Neuronal stem cell (in vitro differentiated cells): ENCODE results near the gene PIK3R2.

Experiments
- DNase-seq: peaks from one replicate; pipeline ENCODE4 v3.0.0-alpha.2; 2013; ENCODE audit warnings: low spot score
- H2AFZ ChIP-seq: one replicate; pipeline ENCODE4 v1.6.1; 2013; ENCODE audit warnings: mild to moderate bottlenecking, low read length, inconsistent platforms
- H2AK5ac ChIP-seq: 2 replicates; pipeline ENCODE4 v1.6.1; 2013; ENCODE audit warnings: low read depth, mild to moderate bottlenecking, inconsistent platforms, low read length, moderate library complexity, mixed read lengths
- H2BK120ac ChIP-seq: 2 replicates; pipeline ENCODE4 v1.6.1; 2013; ENCODE audit warnings: low read depth, mild to moderate bottlenecking, inconsistent platforms, low read length, moderate library complexity, mixed read lengths
- H2BK12ac ChIP-seq: one replicate; pipeline ENCODE4 v1.6.1; 2013; ENCODE audit warnings: low read length, inconsistent platforms
- H2BK15ac ChIP-seq: 2 replicates; pipeline ENCODE4 v1.6.1; 2013; ENCODE audit warnings: mild to moderate bottlenecking, low read length, inconsistent platforms, mixed read lengths
- H2BK5ac ChIP-seq: one replicate; pipeline ENCODE4 v1.6.1; 2013; ENCODE audit warnings: inconsistent platforms, mild to moderate bottlenecking, low read length, moderate library complexity
- H3K14ac ChIP-seq: one replicate; pipeline ENCODE4 v1.6.1; 2013; ENCODE audit warnings: low read length, inconsistent platforms
- H3K18ac ChIP-seq: 2 replicates; pipeline ENCODE4 v1.6.1; 2013; ENCODE audit warnings: low read length, inconsistent platforms
- H3K23ac ChIP-seq: 2 replicates; pipeline ENCODE4 v1.6.1; 2013; ENCODE audit warnings: low read depth, mild to moderate bottlenecking, mixed read lengths, low read length, inconsistent platforms; ENCODE audit not compliant: poor library complexity
- H3K27ac ChIP-seq: replicated peaks from 3 replicates; pipeline ENCODE4 v1.5.1; 2013; ENCODE audit warnings: low read length, inconsistent platforms
- H3K27me3 ChIP-seq, 3 experiments: 2 replicates each; pipeline ENCODE4 v1.6.1; 2013; ENCODE audit warnings: low read length in 3 of 3, mild to moderate bottlenecking in 2 of 3, inconsistent platforms in 1 of 3, low read depth in 1 of 3, mixed read lengths in 1 of 3, moderate library complexity in 1 of 3; ENCODE audit not compliant: control insufficient read depth in 3 of 3, insufficient read depth in 3 of 3
- H3K36me3 ChIP-seq, 2 donors: replicated peaks in 1 of 2; 2 replicates each; pipeline ENCODE4 v1.6.1; 2013; ENCODE audit warnings: low read length in 2 of 2; ENCODE audit not compliant: control insufficient read depth in 2 of 2, insufficient read depth in 2 of 2
- H3K4ac ChIP-seq: 2 replicates; pipeline ENCODE4 v1.6.1; 2013; ENCODE audit warnings: inconsistent platforms, mild to moderate bottlenecking, low read length, moderate library complexity
- H3K4me1 ChIP-seq, 2 donors: 1 replicate in 1 of 2; 2 replicates in 1 of 2; pipeline ENCODE4 v1.6.1; 2013; ENCODE audit warnings: low read length in 2 of 2, low read depth in 1 of 2; ENCODE audit not compliant: control insufficient read depth in 2 of 2, insufficient read depth in 1 of 2
- H3K4me2 ChIP-seq: one replicate; pipeline ENCODE4 v1.6.1; 2013; ENCODE audit warnings: mild to moderate bottlenecking, low read length, inconsistent platforms; ENCODE audit not compliant: insufficient read depth, poor library complexity, severe bottlenecking
- H3K4me3 ChIP-seq, 2 donors: 2 replicates each; pipeline ENCODE4 v1.5.1; 2013; ENCODE audit warnings: low read length in 2 of 2, mild to moderate bottlenecking in 2 of 2, inconsistent platforms in 1 of 2, moderate library complexity in 1 of 2
- H3K79me1 ChIP-seq: one replicate; pipeline ENCODE4 v1.6.1; 2013; ENCODE audit warnings: low read depth, mild to moderate bottlenecking, inconsistent platforms, low read length, moderate library complexity
- H3K9ac ChIP-seq: one replicate; pipeline ENCODE4 v1.6.1; 2013; ENCODE audit warnings: mild to moderate bottlenecking, low read depth, low read length, inconsistent platforms; ENCODE audit not compliant: poor library complexity
- H3K9me3 ChIP-seq, 2 donors: replicated peaks in 1 of 2; 2 replicates each; pipeline versions ENCODE3 to v1.6.1; 2013; ENCODE audit warnings: low read length in 2 of 2, mild to moderate bottlenecking in 2 of 2, inconsistent platforms in 1 of 2, low read depth in 1 of 2, mixed read lengths in 1 of 2, moderate library complexity in 1 of 2; ENCODE audit not compliant: control insufficient read depth in 2 of 2, insufficient read depth in 1 of 2
- H4K8ac ChIP-seq: one replicate; pipeline ENCODE4 v1.6.1; 2013; ENCODE audit warnings: low read depth, mild to moderate bottlenecking, inconsistent platforms, low read length, moderate library complexity
- H4K91ac ChIP-seq: one replicate; pipeline ENCODE4 v1.6.1; 2013; ENCODE audit warnings: low read length, low read depth, mild to moderate bottlenecking, inconsistent platforms; ENCODE audit not compliant: poor library complexity
- WGBS, 2 donors: extraction: QIAGEN DNeasy Blood & Tissue Kit; methylation state at CpG; one replicate each; pipeline ENCODE4 v1.1.7; 2013; ENCODE audit warnings: missing lambda C conversion rate in 2 of 2, mixed read lengths in 1 of 2; ENCODE audit not compliant: insufficient read length in 2 of 2, insufficient replicate concordance in 1 of 2; ENCODE audit errors: extremely low coverage in 2 of 2; 5-methylcytosine and 5-hydroxymethylcytosine counted together

Gene PIK3R2

DNA sequence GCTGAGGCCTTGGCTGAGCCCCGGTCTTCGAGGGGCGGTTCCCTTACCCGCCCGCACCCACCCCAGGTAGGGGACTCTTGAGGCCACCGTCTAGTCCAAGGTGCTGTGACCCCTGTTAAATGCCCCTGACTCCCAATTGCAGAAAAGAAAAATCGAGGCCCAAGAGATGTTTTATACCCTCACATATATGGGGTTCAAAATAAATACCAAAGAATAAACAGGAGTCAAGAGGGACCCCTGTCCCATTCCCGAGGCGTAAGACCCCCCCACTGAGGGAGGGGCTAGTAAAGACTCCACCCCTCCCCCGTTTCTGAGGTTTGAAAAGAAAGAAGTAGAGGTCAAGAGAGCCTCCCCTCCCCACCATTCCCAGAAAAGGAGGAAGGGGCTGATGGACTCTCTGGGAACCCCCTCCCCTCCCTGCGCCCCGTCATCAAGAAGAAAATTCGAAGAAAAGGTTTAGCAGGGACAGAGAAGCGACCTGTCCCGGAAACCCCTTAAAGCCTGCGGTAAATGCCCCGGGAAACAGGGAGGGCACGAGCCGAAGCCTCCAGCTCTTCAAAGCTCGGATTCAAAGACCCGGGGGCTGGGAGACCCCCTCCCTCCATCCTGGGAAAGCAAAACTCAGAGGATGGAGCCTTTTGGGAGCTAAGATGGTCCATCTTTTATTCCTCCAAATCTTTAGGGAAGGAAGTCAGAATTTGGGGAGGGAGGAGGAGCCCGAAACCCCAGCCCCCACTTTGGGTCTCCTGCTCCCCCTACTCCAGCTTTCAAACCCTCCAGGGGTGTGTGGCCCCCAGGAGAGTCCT is 51.6 kb downstream of the PIK3R2 start:
- H3K4me2 ChIP-seq: peak overlapping the region; percentile 78
- peaks cover 0 to 9% of the 10 kb centered on the region in 2 donors for H3K36me3 ChIP-seq
- H2BK5ac ChIP-seq: peak overlapping the region; percentile 90
- no peak overlapping the region for H3K23ac ChIP-seq
- no peak overlapping the region for H4K91ac ChIP-seq
- peak overlapping the region; percentile 63 for H2AK5ac ChIP-seq
- no peak overlapping the region for H4K8ac ChIP-seq
- DNase-seq: peak; percentile 90
- peak overlapping the region; percentile 86 for H2AFZ ChIP-seq
- no peak overlapping the region for H3K4ac ChIP-seq
- H2BK15ac ChIP-seq: peak overlapping the region; percentile 58
- peaks cover 15% of the 10 kb centered on the region in 2 donors for H3K4me1 ChIP-seq
- H3K79me1 ChIP-seq: peaks cover 5% of the 10 kb centered on the region
- H3K14ac ChIP-seq: no peak overlapping the region
- peaks cover 0 to 18% (median 6%) of the 10 kb centered on the region in 3 experiments for H3K27me3 ChIP-seq
- no peak overlapping the region for H3K9ac ChIP-seq
- peak overlapping the region; percentile 92 for H3K18ac ChIP-seq
- H3K9me3 ChIP-seq: peaks cover 0 to 2% of the 10 kb centered on the region in 2 donors
- H2BK12ac ChIP-seq: no peak overlapping the region
- WGBS, 2 donors: no CpG with 5 or more reads among the region's 22 CpGs
- no peak overlapping the region for H2BK120ac ChIP-seq
- peak overlapping the region; percentile 95 for H3K27ac ChIP-seq
- H3K4me3 ChIP-seq: peak overlapping the region; percentile 51 to 79

DNA sequence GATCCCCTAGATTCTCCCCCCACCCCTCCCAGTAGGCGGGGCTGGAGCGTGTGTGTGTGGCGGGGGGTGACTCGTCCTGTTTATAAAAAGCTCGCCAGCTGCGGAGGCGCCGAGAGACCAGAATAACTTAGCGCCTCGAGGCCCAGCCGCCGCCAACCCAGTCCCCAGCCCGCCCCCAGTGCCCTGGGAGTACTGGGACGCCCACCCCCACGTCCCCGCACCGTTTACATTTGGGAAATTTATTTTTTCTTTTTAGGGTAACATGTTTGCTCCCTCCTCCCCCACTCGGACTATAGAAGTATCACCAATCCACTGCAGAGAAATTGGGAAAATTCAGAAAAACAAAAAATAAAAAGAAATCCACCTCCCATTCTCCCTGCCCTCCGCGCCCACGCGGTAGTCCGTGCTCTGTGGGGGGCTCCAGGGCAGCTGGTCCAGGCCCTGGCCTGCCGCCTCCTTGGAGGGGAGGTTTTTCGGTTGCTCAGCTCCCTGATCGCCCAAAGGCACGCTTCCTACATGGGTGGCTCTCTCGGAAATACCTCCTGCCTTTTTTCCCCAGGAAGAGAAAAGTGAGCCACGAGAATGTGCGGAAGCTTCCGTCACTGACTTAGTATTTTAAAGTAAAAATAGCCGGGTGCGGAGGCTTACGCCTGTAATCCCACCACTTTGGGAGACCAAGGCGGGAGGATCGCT is 52.4 kb downstream of the PIK3R2 start:
- H3K4ac ChIP-seq: peak overlapping the region; percentile 76
- H4K91ac ChIP-seq: no peak overlapping the region
- H4K8ac ChIP-seq: no peak overlapping the region
- H3K27ac ChIP-seq: peak overlapping the region; percentile 95
- H3K4me1 ChIP-seq: peaks cover 15% of the 10 kb centered on the region in 2 donors
- H3K4me3 ChIP-seq: peak overlapping the region; percentile 51 to 79
- H3K27me3 ChIP-seq: peaks cover 0 to 18% (median 6%) of the 10 kb centered on the region in 3 experiments
- peaks cover 0 to 3% of the 10 kb centered on the region in 2 donors for H3K36me3 ChIP-seq
- peak overlapping the region; percentile 90 for H2BK5ac ChIP-seq
- H2BK120ac ChIP-seq: no peak overlapping the region
- WGBS, 2 donors: no CpG with 5 or more reads among the region's 36 CpGs
- H3K14ac ChIP-seq: no peak overlapping the region
- H2BK15ac ChIP-seq: no peak overlapping the region
- peaks cover 0 to 2% of the 10 kb centered on the region in 2 donors for H3K9me3 ChIP-seq
- H3K79me1 ChIP-seq: peaks cover 5% of the 10 kb centered on the region
- no peak overlapping the region for H2BK12ac ChIP-seq
- H2AK5ac ChIP-seq: peak overlapping the region; percentile 63
- peak overlapping the region; percentile 78 for H3K4me2 ChIP-seq
- no peak overlapping the region for H3K23ac ChIP-seq
- DNase-seq: no peak
- no peak overlapping the region for H3K9ac ChIP-seq
- H2AFZ ChIP-seq: peak overlapping the region; percentile 86
- peak overlapping the region; percentile 92 for H3K18ac ChIP-seq

DNA sequence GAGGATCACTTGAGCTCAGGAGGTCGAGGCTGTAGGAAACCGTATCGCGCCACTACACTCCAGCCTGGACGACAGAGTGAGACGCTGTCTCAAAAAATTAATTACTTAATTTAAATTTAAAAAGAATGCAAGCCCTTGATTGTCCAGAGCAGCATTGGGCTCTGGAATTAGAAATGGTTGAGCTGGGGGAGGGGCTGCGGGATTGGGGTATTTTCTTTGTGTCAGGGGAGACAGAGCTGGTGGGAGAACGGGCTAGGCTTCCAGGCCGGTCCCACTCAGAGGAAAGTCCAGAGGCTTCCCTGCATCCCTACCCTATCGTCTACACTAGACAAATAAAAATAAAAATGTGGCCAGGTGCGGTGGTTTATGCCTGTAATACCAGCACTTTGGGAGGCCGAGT is 53.1 kb downstream of the PIK3R2 start:
- H3K4me2 ChIP-seq: no peak overlapping the region
- H3K27ac ChIP-seq: no peak overlapping the region
- H3K79me1 ChIP-seq: peaks cover 5% of the 10 kb centered on the region
- DNase-seq: no peak
- H3K14ac ChIP-seq: no peak overlapping the region
- peak overlapping the region; percentile 56 for H2AK5ac ChIP-seq
- no peak overlapping the region for H3K4ac ChIP-seq
- peak overlapping the region; percentile 86 for H2AFZ ChIP-seq
- no peak overlapping the region for H3K18ac ChIP-seq
- peaks cover 0 to 2% of the 10 kb centered on the region in 2 donors for H3K9me3 ChIP-seq
- H3K27me3 ChIP-seq: peaks cover 0 to 18% (median 6%) of the 10 kb centered on the region in 3 experiments
- H3K4me3 ChIP-seq: peak overlapping the region in 1 of 2 donors; percentile 51
- no peak overlapping the region for H2BK120ac ChIP-seq
- H2BK15ac ChIP-seq: peak overlapping the region; percentile 67
- no peak overlapping the region for H4K91ac ChIP-seq
- H4K8ac ChIP-seq: no peak overlapping the region
- WGBS, 2 donors: no CpG with 5 or more reads among the region's 12 CpGs
- no peak overlapping the region for H2BK12ac ChIP-seq
- H3K36me3 ChIP-seq: no peaks in the 10 kb centered on the region
- H3K9ac ChIP-seq: no peak overlapping the region
- peaks cover 15% of the 10 kb centered on the region in 2 donors for H3K4me1 ChIP-seq
- no peak overlapping the region for H2BK5ac ChIP-seq
- no peak overlapping the region for H3K23ac ChIP-seq
